DOHH2 (cell line): ENCODE data around the gene KCNJ4.

ENCODE experiments used
- EZH2phosphoT487 ChIP-seq: fragments of 200-600 bp; sonication (generic); IDR thresholded peaks from 2 replicates; pipeline ENCODE4 v1.6.1; 2017; ENCODE audit warnings: borderline replicate concordance, mild to moderate bottlenecking, antibody characterized with exemption, low read length, moderate library complexity, mixed read lengths
- TF ChIP-seq, protein P1 (sequence below): fragments of 200-600 bp; sonication (generic); IDR thresholded peaks from one replicate; pipeline ENCODE4 v1.5.1; 2014; ENCODE audit warnings: antibody characterized with exemption, mild to moderate bottlenecking, low read depth, low read length; ENCODE audit not compliant: poor library complexity, severe bottlenecking

- TF ChIP-seq, protein P1, sequence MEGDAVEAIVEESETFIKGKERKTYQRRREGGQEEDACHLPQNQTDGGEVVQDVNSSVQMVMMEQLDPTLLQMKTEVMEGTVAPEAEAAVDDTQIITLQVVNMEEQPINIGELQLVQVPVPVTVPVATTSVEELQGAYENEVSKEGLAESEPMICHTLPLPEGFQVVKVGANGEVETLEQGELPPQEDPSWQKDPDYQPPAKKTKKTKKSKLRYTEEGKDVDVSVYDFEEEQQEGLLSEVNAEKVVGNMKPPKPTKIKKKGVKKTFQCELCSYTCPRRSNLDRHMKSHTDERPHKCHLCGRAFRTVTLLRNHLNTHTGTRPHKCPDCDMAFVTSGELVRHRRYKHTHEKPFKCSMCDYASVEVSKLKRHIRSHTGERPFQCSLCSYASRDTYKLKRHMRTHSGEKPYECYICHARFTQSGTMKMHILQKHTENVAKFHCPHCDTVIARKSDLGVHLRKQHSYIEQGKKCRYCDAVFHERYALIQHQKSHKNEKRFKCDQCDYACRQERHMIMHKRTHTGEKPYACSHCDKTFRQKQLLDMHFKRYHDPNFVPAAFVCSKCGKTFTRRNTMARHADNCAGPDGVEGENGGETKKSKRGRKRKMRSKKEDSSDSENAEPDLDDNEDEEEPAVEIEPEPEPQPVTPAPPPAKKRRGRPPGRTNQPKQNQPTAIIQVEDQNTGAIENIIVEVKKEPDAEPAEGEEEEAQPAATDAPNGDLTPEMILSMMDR = no peak
- TF ChIP-seq EZH2phosphoT487 = no peak
Measured at GRCh38 chr22:38446018-38446601, 8.9 kb downstream of the KCNJ4 start.
